Brain microvascular endothelial cell (primary cell): ENCODE measurements around the gene TMEM182.

ENCODE experiments used
- DNase-seq: peaks from one replicate; pipeline ENCODE4 v3.0.0-alpha.2; 2020
- H3K27ac ChIP-seq: fragments of 250-450 bp; sonication (Bioruptor Pico); 2 replicates; pipeline ENCODE4 v1.5.1; 2020; ENCODE audit warnings: mild to moderate bottlenecking, moderate library complexity
- H3K27me3 ChIP-seq: fragments of 250-450 bp; sonication (Bioruptor Pico); replicated peaks from 2 replicates; pipeline ENCODE4 v1.5.1; 2020; ENCODE audit warnings: mild to moderate bottlenecking
- H3K36me3 ChIP-seq: fragments of 250-450 bp; sonication (Bioruptor Pico); replicated peaks from 2 replicates; pipeline ENCODE4 v1.5.1; 2020; ENCODE audit warnings: mild to moderate bottlenecking
- H3K4me3 ChIP-seq: 2 replicates; pipeline ENCODE4 v1.5.1; 2011; ENCODE audit warnings: low read depth, mild to moderate bottlenecking, control low read depth, low read length, moderate library complexity
- in situ Hi-C: cut with HindIII; loops from 2 replicates; pipeline ENCODE4 v1.10.0; 2017; ENCODE audit warnings: low sequenced_read_pairs, low pct_ligation_motif_present
- TF ChIP-seq, protein P1 (sequence below): IDR thresholded peaks from 2 replicates; pipeline ENCODE4 v1.5.1; 2011; ENCODE audit warnings: low read depth, mild to moderate bottlenecking, moderate library complexity, low read length, control low read depth, inconsistent platforms; ENCODE audit errors: missing control alignments

The TMEM182 gene

DNA sequence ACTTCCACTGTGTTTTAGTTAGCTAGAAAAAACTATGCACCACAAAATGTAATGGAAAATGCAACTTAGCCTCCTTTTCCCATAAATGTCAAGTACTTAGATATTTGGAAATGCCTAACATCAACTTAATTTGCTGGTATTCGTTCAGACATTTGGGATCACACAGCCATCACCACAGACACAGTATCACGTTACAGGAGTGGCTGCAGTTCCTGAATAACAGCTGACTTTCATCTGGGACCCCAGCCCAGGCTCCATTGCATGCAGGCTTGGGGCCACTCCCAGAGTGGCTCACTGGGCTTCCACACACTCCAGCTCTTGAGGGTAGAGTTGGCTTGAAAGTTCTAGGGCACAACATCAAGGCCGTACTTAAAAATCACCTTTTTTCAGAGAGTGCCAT, 9.3 kb downstream of the TMEM182 start:
- Histone ChIP-seq H3K27me3 (no peaks in the 10 kb centered on the region), H3K36me3 (no peaks in the 10 kb centered on the region), H3K4me3 (no peak overlapping the region), H3K27ac (no peak overlapping the region)
- in situ Hi-C loops, result no loop called here
- DNase-seq, result no peak
- TF ChIP-seq, protein P1, sequence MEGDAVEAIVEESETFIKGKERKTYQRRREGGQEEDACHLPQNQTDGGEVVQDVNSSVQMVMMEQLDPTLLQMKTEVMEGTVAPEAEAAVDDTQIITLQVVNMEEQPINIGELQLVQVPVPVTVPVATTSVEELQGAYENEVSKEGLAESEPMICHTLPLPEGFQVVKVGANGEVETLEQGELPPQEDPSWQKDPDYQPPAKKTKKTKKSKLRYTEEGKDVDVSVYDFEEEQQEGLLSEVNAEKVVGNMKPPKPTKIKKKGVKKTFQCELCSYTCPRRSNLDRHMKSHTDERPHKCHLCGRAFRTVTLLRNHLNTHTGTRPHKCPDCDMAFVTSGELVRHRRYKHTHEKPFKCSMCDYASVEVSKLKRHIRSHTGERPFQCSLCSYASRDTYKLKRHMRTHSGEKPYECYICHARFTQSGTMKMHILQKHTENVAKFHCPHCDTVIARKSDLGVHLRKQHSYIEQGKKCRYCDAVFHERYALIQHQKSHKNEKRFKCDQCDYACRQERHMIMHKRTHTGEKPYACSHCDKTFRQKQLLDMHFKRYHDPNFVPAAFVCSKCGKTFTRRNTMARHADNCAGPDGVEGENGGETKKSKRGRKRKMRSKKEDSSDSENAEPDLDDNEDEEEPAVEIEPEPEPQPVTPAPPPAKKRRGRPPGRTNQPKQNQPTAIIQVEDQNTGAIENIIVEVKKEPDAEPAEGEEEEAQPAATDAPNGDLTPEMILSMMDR, result no peak

DNA sequence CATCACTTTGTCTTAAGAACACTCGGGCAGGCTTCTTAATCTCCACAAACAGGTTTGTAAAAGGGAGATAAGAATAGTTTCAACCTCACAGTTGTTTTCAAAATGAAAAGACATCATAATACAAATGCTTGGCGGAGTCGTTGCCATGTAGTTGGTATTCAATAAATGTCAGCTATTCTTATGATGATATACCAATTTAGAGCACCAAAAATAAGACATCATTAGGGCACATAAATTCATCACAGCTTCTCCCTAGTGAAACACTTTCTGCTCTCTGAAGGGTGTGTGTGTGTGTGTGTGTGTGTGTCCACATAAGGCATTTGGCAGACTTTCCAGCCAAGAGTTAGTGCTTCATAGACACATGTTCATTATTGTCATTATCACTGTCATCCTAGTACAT, 10.8 kb downstream of the TMEM182 start:
- TF ChIP-seq, protein P1, result no peak
- Histone ChIP-seq H3K27ac (no peak overlapping the region), H3K36me3 (no peaks in the 10 kb centered on the region), H3K27me3 (no peaks in the 10 kb centered on the region), H3K4me3 (no peak overlapping the region)
- no peak for DNase-seq
- in situ Hi-C loops, result no loop called here

DNA sequence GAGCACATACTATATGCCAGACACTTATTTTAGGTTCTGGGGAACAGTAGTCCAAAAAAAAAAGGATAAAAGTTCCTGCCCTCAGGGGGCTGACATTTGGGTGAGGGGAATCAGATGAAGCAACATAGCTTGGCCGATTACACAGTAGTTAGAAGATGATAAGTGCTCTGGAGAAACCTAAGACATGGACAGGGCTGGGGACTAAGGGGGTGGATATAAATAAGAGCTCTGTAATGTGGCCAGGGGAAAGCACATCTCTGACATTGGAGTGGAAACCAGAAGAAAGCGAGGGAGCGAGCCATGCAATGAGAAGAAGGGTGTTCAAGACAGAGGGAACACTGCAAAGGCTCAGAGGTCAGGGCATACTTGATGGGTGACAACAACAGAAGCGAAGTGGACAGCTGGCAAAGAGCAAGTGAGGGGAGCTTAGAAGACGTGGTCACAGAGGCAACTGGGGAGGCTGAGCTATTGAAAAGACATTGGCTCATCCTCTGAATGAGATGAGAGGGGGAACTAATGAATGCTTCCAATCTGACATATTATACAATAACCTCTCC, 11.4 kb downstream of the TMEM182 start:
- Histone ChIP-seq H3K4me3 (no peak overlapping the region), H3K27ac (no peak overlapping the region), H3K36me3 (no peaks in the 10 kb centered on the region), H3K27me3 (no peaks in the 10 kb centered on the region)
- TF ChIP-seq, protein P1, result no peak
- in situ Hi-C loops, result no loop called here
- DNase-seq, result no peak

DNA sequence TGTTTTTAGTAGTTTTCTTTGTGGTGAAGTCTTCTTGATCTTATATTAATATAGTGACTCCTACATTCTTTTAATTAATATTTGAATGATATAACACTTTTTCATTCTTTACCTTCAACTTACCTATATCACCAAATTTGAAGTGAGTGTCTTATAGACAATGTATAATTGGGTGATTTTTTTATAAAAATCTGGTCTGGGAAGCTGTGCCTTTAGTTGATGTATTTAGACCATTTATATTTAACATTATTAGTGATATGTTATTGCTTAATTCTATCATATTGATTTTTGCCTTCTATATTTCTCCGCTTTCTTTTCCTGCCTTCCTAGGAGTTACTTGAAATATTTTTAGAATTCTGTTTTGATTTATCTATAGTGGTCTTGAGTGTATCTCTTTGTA, 16.4 kb downstream of the TMEM182 start:
- no peak overlapping the region for H3K4me3 ChIP-seq
- H3K27me3 ChIP-seq, result no peaks in the 10 kb centered on the region
- DNase-seq, result no peak
- TF ChIP-seq, protein P1, result no peak
- H3K27ac ChIP-seq, result no peak overlapping the region
- in situ Hi-C loops, result no loop called here
- H3K36me3 ChIP-seq, result no peaks in the 10 kb centered on the region

GRCh38 chr2:102780467-102780866, 18.6 kb downstream of the TMEM182 start:
- DNase-seq, result no peak
- H3K4me3 ChIP-seq, result no peak overlapping the region
- H3K27me3 ChIP-seq, result no peaks in the 10 kb centered on the region
- H3K36me3 ChIP-seq, result no peaks in the 10 kb centered on the region
- TF ChIP-seq, protein P1, result no peak
- H3K27ac ChIP-seq, result no peak overlapping the region
- in situ Hi-C loops, result no loop called here

DNA sequence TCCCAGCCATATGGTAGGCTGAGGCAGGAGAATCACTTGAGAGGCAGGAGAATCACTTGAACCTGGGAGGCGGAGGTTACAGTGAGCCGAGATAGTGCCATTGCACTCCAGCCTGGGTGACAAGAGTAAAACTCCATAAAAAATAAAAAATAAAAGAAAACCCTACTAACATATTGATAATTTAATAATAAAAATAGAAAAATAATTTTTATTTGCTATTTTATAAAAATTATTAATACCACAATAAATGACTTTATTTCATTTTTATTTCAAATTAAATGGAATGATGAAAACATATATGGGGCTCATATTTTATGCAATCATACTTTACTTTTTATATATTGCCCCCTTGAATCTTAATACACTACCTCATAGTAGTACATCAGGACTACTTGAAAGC, 20.4 kb downstream of the TMEM182 start:
- H3K27ac ChIP-seq, result no peak overlapping the region
- H3K4me3 ChIP-seq, result no peak overlapping the region
- in situ Hi-C loops, result no loop called here
- no peak for DNase-seq
- TF ChIP-seq, protein P1, result no peak
- no peaks in the 10 kb centered on the region for H3K36me3 ChIP-seq
- no peaks in the 10 kb centered on the region for H3K27me3 ChIP-seq
